HG03354 (cell line): Measurements from ENCODE around the gene ITGA11.

Source experiments
- ATAC-seq: cut with Tn5 transposase; IDR thresholded peaks from one replicate; pipeline ENCODE4 v1.9.1; 2021; ENCODE audit warnings: mild to moderate bottlenecking; ENCODE audit not compliant: unreplicated experiment, poor library complexity, severe bottlenecking

The ITGA11 gene

GRCh38 chr15:68431792-68432401, at the start of gene ITGA11:
Gene ITGA11 (minus strand): TSS chr15:68432163. CDS start chr15:68432066, 97 bp downstream.
- peak; percentile 53 for ATAC-seq

- ATAC-seq: no peak
These were observed 49.4 kb upstream of the ITGA11 start for GRCh38 chr15:68481321-68481720.

GRCh38 chr15:68480296-68480695, 48.3 kb upstream of the ITGA11 start:
- ATAC-seq: no peak

GRCh38 chr15:68479870-68480269, 47.9 kb upstream of the ITGA11 start:
- ATAC-seq: no peak

- ATAC-seq: no peak
These were observed 47.4 kb upstream of the ITGA11 start for GRCh38 chr15:68479406-68479805.

- ATAC-seq: no peak
These were observed 46.9 kb upstream of the ITGA11 start for GRCh38 chr15:68478853-68479252.

GRCh38 chr15:68475449-68475848, 43.5 kb upstream of the ITGA11 start:
- no peak for ATAC-seq

GRCh38 chr15:68471541-68471940, 39.6 kb upstream of the ITGA11 start:
- ATAC-seq: no peak

- no peak for ATAC-seq
These were observed 39.0 kb upstream of the ITGA11 start for GRCh38 chr15:68470976-68471375.

- ATAC-seq: no peak
These were observed 38.2 kb upstream of the ITGA11 start for GRCh38 chr15:68470049-68470742.

- ATAC-seq: no peak
These were observed 37.4 kb upstream of the ITGA11 start for GRCh38 chr15:68469162-68470048.

- ATAC-seq: no peak
These were observed 34.9 kb upstream of the ITGA11 start for GRCh38 chr15:68466876-68467275.

- ATAC-seq: no peak
These were observed 34.0 kb upstream of the ITGA11 start for GRCh38 chr15:68465861-68466560.

GRCh38 chr15:68464448-68465090, 32.6 kb upstream of the ITGA11 start:
- ATAC-seq: no peak

GRCh38 chr15:68463996-68464395, 32.0 kb upstream of the ITGA11 start:
- no peak for ATAC-seq

GRCh38 chr15:68463444-68463843, 31.5 kb upstream of the ITGA11 start:
- no peak for ATAC-seq

- no peak for ATAC-seq
These were observed 28.2 kb upstream of the ITGA11 start for GRCh38 chr15:68460166-68460565.

- ATAC-seq: no peak
These were observed 18.2 kb upstream of the ITGA11 start for GRCh38 chr15:68450192-68450591.

GRCh38 chr15:68449389-68449788, 17.4 kb upstream of the ITGA11 start:
- no peak for ATAC-seq
